Measurements from ENCODE around the gene ATP10B.
"Not testable (repeated sequence)": the region's sequence is repeated elsewhere in the genome, so short reads cannot be mapped to it uniquely, and the experiment has no call there.

The ATP10B gene

GRCh38 chr5:160749682-160750081 is 102.3 kb downstream of the ATP10B start:
- no peak for DNase-seq

- DNase-seq, result no peak
Measured at GRCh38 chr5:160749026-160749425, 103.0 kb downstream of the ATP10B start.

- no peak for DNase-seq
Measured at GRCh38 chr5:160747987-160748386, 104.0 kb downstream of the ATP10B start.

- DNase-seq, result no peak
Measured at GRCh38 chr5:160747559-160747958, 104.5 kb downstream of the ATP10B start.

- no peak for DNase-seq
Measured at GRCh38 chr5:160744268-160745101, 107.5 kb downstream of the ATP10B start.

GRCh38 chr5:160743027-160743426 is 109.0 kb downstream of the ATP10B start:
- no peak for DNase-seq

GRCh38 chr5:160742446-160742845 is 109.6 kb downstream of the ATP10B start:
- no peak for DNase-seq

GRCh38 chr5:160727296-160727997 is 124.6 kb downstream of the ATP10B start:
- DNase-seq, result no peak

- DNase-seq, result no peak
Measured at GRCh38 chr5:160726721-160727120, 125.3 kb downstream of the ATP10B start.

- DNase-seq, result no peak
Measured at GRCh38 chr5:160720822-160721221, 131.2 kb downstream of the ATP10B start.

- DNase-seq, result not testable (repeated sequence)
Measured at GRCh38 chr5:160715508-160715907, 136.5 kb downstream of the ATP10B start.

- DNase-seq, result no peak
Measured at GRCh38 chr5:160703547-160704189, 148.3 kb downstream of the ATP10B start.

- DNase-seq, result no peak
Measured at GRCh38 chr5:160702934-160703333, 149.1 kb downstream of the ATP10B start.

GRCh38 chr5:160702311-160702803 is 149.7 kb downstream of the ATP10B start:
- DNase-seq, result no peak

- no peak for DNase-seq
Measured at GRCh38 chr5:160701403-160701802, 150.6 kb downstream of the ATP10B start.

- no peak for DNase-seq
Measured at GRCh38 chr5:160699301-160699700, 152.7 kb downstream of the ATP10B start.

- no peak for DNase-seq
Measured at GRCh38 chr5:160697281-160697680, 154.7 kb downstream of the ATP10B start.

GRCh38 chr5:160694896-160695295 is 157.1 kb downstream of the ATP10B start:
- no peak for DNase-seq

GRCh38 chr5:160693831-160694465 is 158.1 kb downstream of the ATP10B start:
- DNase-seq, result no peak

- DNase-seq, result no peak
Measured at GRCh38 chr5:160692271-160692670, 159.7 kb downstream of the ATP10B start.

- no peak for DNase-seq
Measured at GRCh38 chr5:160685695-160686094, 166.3 kb downstream of the ATP10B start.

GRCh38 chr5:160685219-160685618 is 166.8 kb downstream of the ATP10B start:
- DNase-seq, result no peak

All from activated CD4-positive, alpha-beta T cell treated with anti-CD3 and anti-CD28 coated beads, Interleukin-2, amount 50 U/mL, for 48 hours (primary cell).